OCI-LY3 (cell line): ENCODE measurements around the gene HDAC1.

Source experiments
- H2AFZ ChIP-seq: fragments of 200-600, 300-600 bp; shearing (Covaris generic); 2 replicates; pipeline ENCODE4 v1.6.0; 2014; ENCODE audit warnings: antibody characterized with exemption, low read depth, low read length
- H3K27ac ChIP-seq: fragments of 200-600, 300-600 bp; sonication (generic); 2 replicates; pipeline ENCODE4 v1.5.1; 2014; ENCODE audit warnings: mild to moderate bottlenecking, low read length, moderate library complexity, mixed read lengths
- H3K27me3 ChIP-seq: fragments of 200-600, 300-600 bp; sonication (generic); 2 replicates; pipeline ENCODE4 v1.6.1; 2014; ENCODE audit warnings: low read depth, low read length, mixed read lengths
- H3K36me3 ChIP-seq: fragments of 200-600, 300-600 bp; sonication (generic); replicated peaks from 2 replicates; pipeline ENCODE3; 2014; ENCODE audit warnings: low read depth, low read length, mixed read lengths
- H3K4me1 ChIP-seq: fragments of 300-600, 200-600 bp; sonication (generic); 2 replicates; pipeline ENCODE4 v1.6.1; 2014; ENCODE audit warnings: low read length, mixed read lengths
- H3K4me2 ChIP-seq: fragments of 200-600, 300-600 bp; sonication (generic); 2 replicates; pipeline ENCODE4 v1.6.1; 2014; ENCODE audit warnings: low read length, mixed read lengths
- H3K4me3 ChIP-seq: fragments of 300-600, 200-600 bp; sonication (generic); 2 replicates; pipeline ENCODE4 v1.5.1; 2014; ENCODE audit warnings: antibody characterized with exemption, mild to moderate bottlenecking, low read length, moderate library complexity
- H3K79me2 ChIP-seq: fragments of 300-600, 200-600 bp; shearing (Covaris generic); 2 replicates; pipeline ENCODE4 v1.6.1; 2014; ENCODE audit warnings: mild to moderate bottlenecking, low read length, mixed read lengths
- H3K9ac ChIP-seq: fragments of 300-600, 200-600 bp; shearing (Covaris generic); 2 replicates; pipeline ENCODE4 v1.6.0; 2014; ENCODE audit warnings: mild to moderate bottlenecking, low read length, moderate library complexity
- H3K9me3 ChIP-seq: fragments of 200-600, 300-600 bp; shearing (Covaris generic); 2 replicates; pipeline ENCODE4 v1.6.1; 2014; ENCODE audit warnings: low read length, mixed read lengths; ENCODE audit not compliant: insufficient read depth
- H4K20me1 ChIP-seq: fragments of 200-600, 300-600 bp; sonication (generic); 2 replicates; pipeline ENCODE4 v1.6.1; 2016; ENCODE audit warnings: low read length, mixed read lengths; ENCODE audit not compliant: insufficient read depth
- EZH2phosphoT487 ChIP-seq: fragments of 200-600 bp; shearing (Covaris generic); IDR thresholded peaks from 2 replicates; pipeline ENCODE4 v1.6.1; 2018; ENCODE audit warnings: antibody characterized with exemption, mixed run types, low read depth
- TF ChIP-seq, protein P1 (sequence below): fragments of 200-600, 300-600 bp; sonication (generic); IDR thresholded peaks from 2 replicates; pipeline ENCODE4 v1.5.1; 2014; ENCODE audit warnings: antibody characterized with exemption, low read length, low read depth

Gene HDAC1

DNA sequence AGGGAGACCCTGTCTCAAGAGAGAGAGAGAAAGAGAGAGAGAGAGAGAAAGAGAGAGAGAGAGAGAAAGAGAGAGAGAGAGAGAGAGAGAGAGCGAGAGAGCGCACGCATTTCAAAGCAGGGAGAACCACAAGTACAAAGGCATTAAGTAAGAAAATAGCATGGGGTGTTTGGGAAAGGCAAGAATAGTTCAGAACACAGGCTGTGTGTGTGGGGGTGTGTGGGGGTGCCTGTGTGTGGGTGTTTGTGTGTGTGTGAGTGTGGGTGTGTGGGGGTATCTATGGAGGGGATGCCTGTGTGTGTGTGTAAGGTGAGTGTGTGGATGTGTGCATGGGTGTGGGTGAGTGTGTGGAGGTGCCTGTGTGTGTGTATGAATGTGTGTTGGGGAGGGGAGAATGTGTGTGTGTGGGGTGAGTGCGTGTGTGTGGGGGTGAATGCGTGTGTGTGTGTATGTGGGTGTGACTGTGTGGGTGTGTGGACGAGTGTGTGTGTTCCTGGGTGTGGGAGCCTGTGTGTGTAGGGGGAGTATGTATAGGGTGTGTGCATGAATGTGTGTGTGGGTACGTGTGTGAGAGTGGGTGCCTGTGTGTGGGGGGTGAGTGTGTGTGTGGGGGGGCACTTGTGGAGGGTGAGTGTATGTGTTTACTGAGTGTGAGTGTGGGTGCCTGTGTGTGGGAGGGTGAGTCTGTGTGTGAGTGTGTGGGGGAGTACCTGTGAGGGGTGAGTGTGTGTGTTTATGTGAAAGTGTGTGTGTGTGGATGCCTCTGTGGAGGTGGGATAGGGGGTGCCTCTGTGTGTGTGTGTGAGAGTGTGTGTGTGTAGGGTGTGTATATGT, 19.1 kb upstream of the HDAC1 start:
- Histone ChIP-seq H4K20me1 (no peaks in the 10 kb centered on the region), H3K4me3 (no peak overlapping the region), H3K27ac (no peak overlapping the region), H3K79me2 (no peaks in the 10 kb centered on the region), H3K4me2 (no peak overlapping the region), H3K9ac (no peak overlapping the region), H3K4me1 (no peaks in the 10 kb centered on the region; the same call in 1 of the 2 replicates), H3K36me3 (no peaks in the 10 kb centered on the region), H3K27me3 (no peaks in the 10 kb centered on the region; the same call in 1 of the 2 replicates), H2AFZ (0 out of 2 replicates have a peak overlapping the region, but pooled peaks have one; percentile 54), H3K9me3 (no peaks in the 10 kb centered on the region)
- TF ChIP-seq EZH2phosphoT487 = no peak
- TF ChIP-seq, protein P1, sequence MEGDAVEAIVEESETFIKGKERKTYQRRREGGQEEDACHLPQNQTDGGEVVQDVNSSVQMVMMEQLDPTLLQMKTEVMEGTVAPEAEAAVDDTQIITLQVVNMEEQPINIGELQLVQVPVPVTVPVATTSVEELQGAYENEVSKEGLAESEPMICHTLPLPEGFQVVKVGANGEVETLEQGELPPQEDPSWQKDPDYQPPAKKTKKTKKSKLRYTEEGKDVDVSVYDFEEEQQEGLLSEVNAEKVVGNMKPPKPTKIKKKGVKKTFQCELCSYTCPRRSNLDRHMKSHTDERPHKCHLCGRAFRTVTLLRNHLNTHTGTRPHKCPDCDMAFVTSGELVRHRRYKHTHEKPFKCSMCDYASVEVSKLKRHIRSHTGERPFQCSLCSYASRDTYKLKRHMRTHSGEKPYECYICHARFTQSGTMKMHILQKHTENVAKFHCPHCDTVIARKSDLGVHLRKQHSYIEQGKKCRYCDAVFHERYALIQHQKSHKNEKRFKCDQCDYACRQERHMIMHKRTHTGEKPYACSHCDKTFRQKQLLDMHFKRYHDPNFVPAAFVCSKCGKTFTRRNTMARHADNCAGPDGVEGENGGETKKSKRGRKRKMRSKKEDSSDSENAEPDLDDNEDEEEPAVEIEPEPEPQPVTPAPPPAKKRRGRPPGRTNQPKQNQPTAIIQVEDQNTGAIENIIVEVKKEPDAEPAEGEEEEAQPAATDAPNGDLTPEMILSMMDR = no peak

DNA sequence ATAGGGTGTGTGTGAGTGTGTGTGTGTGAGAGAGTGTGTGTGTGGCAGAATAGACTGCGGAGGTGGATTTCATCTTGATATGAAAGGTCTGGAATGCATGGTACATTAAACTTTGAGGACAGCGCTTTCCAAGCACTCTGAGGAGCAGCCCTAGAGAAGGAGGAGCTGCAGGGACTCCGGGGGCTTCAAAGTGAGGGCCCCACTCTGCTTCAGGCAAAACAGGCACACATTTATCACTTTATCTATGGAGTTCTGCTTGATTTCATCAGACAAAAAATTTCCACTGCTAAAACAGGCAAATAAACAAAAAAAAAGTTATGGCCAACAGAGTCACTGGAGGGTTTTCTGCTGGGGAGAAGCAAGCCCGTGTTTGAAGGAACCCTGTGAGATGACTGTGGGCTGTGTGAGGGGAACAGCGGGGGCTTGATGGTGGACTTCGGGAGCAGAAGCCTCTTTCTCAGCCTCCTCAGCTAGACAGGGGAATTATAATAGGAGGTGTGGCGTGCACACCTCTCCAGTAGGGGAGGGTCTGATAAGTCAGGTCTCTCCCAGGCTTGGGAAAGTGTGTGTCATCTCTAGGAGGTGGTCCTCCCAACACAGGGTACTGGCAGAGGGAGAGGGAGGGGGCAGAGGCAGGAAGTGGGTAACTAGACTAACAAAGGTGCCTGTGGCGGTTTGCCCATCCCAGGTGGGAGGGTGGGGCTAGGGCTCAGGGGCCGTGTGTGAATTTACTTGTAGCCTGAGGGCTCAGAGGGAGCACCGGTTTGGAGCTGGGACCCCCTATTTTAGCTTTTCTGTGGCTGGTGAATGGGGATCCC, 18.3 kb upstream of the HDAC1 start:
- Histone ChIP-seq H3K9me3 (no peaks in the 10 kb centered on the region), H3K4me3 (no peak overlapping the region), H3K9ac (no peak overlapping the region), H3K36me3 (no peaks in the 10 kb centered on the region), H3K27me3 (no peaks in the 10 kb centered on the region; the same call in 1 of the 2 replicates), H3K27ac (no peak overlapping the region), H3K4me2 (0 out of 2 replicates have a peak overlapping the region, but pooled peaks have one; percentile 3), H2AFZ (0 out of 2 replicates have a peak overlapping the region, but pooled peaks have one; percentile 54), H3K79me2 (no peaks in the 10 kb centered on the region), H4K20me1 (no peaks in the 10 kb centered on the region), H3K4me1 (no peaks in the 10 kb centered on the region; the same call in 1 of the 2 replicates)
- no peak for TF ChIP-seq EZH2phosphoT487
- TF ChIP-seq, protein P1 = no peak

DNA sequence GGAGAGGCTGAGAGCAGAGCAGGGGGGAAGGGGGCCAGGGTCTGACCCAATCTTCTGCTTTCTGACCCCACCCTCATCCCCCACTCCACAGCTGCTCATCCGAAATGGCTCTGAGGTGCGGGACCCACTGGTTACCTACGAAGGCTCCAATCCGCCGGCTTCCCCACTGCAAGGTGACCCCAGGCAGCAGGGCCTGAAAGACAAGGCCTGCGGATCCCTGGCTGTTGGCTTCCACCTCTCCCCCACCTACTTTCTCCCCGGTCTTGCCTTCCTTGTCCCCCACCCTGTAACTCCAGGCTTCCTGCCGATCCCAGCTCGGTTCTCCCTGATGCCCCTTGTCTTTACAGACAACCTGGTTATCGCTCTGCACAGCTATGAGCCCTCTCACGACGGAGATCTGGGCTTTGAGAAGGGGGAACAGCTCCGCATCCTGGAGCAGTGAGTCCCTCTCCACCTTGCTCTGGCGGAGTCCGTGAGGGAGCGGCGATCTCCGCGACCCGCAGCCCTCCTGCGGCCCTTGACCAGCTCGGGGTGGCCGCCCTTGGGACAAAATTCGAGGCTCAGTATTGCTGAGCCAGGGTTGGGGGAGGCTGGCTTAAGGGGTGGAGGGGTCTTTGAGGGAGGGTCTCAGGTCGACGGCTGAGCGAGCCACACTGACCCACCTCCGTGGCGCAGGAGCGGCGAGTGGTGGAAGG, 17.1 kb upstream of the HDAC1 start:
- no peak overlapping the region for H3K4me3 ChIP-seq
- H2AFZ ChIP-seq = no peak overlapping the region
- TF ChIP-seq, protein P1 = no peak
- TF ChIP-seq EZH2phosphoT487 = no peak
- no peak overlapping the region for H3K27ac ChIP-seq
- no peaks in the 10 kb centered on the region; the same call in 1 of the 2 replicates for H3K27me3 ChIP-seq
- H3K79me2 ChIP-seq = no peaks in the 10 kb centered on the region
- no peaks in the 10 kb centered on the region; the same call in 1 of the 2 replicates for H3K4me1 ChIP-seq
- H3K9me3 ChIP-seq = no peaks in the 10 kb centered on the region
- no peak overlapping the region for H3K9ac ChIP-seq
- no peak overlapping the region for H3K4me2 ChIP-seq
- no peaks in the 10 kb centered on the region for H3K36me3 ChIP-seq
- H4K20me1 ChIP-seq = no peaks in the 10 kb centered on the region
